ENCODE data around the gene HNRNPA0. TPM values are rescaled to one million over a fixed set of nuclear protein-coding genes. Genes with fewer than 3 reads are reported as not detected.

HNRNPA0 gene
- total RNA-seq, 2 donors from 2014 or later: 28.7 to 31.2 TPM

DNA sequence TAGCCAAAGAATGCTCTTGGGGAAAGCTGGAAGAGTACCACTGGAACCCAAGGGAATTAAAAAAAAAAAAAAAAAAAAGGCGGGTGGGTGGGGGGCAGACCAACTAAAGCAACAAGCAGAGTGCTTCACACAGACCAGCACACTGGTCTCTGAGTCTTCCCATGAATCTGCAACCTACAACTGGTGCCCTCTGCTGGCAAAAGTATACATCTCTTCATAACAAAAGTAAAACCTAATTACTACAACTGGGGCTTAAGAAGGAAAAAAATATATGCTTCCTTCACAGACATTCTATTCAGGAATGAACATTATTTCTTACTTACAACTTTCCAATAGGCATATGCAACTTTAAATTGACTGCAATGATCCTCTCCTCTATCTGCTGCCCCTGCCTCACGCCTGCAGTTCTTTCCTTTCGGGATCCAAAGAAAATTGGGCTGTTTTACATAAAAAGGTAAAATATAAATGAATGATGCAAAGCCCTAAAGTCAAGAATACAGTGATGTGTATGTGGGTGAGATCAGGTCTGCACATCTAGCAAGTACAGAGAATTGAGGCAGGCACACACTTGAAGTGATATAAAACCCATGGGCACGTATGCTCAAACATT lies 11.0 kb downstream of the HNRNPA0 start:
- ATAC-seq (peak; percentile 79 to 90), DNase-seq (ENCODE audit: low spot score) (no peak)
- H3K4me3 Mint-ChIP-seq: no peak overlapping the region
- no peak overlapping the region for H3K27ac Mint-ChIP-seq
- no peaks in the 10 kb centered on the region for H3K27me3 Mint-ChIP-seq
- H3K4me1 Mint-ChIP-seq (ENCODE audit: low read depth in 2 of 2): peaks cover 0 to 7% of the 10 kb centered on the region in 2 donors
- no peaks in the 10 kb centered on the region for H3K9me3 Mint-ChIP-seq
- H3K36me3 Mint-ChIP-seq: no peaks in the 10 kb centered on the region

DNA sequence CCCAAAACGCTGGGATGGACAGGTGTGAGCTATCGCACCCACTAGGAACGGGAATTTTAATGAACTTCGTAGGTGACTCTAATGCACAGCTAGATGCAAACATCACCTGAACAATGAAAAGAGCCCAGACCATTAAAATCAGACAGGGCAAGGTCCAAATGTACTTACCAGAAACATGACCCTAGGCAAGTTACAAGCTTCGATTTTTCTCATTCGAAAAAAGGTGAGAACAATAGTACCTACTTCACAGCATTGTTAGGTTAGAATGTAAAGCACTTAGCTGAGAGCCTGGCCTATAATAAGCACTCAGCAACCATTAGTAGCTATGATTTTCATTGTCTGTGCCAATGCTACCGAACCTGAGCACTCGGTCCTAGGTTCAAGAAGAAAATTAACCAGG lies 12.4 kb downstream of the HNRNPA0 start:
- peaks cover 0 to 3% of the 10 kb centered on the region in 2 donors for H3K27me3 Mint-ChIP-seq
- DNase-seq (ENCODE audit: low spot score) (no peak), ATAC-seq (no peak)
- H3K27ac Mint-ChIP-seq: no peak overlapping the region
- peaks cover 0 to 7% of the 10 kb centered on the region in 2 donors for H3K4me1 Mint-ChIP-seq (ENCODE audit: low read depth in 2 of 2)
- no peaks in the 10 kb centered on the region for H3K36me3 Mint-ChIP-seq
- H3K4me3 Mint-ChIP-seq: no peak overlapping the region
- peaks cover 2% of the 10 kb centered on the region for H3K9me3 Mint-ChIP-seq

DNA sequence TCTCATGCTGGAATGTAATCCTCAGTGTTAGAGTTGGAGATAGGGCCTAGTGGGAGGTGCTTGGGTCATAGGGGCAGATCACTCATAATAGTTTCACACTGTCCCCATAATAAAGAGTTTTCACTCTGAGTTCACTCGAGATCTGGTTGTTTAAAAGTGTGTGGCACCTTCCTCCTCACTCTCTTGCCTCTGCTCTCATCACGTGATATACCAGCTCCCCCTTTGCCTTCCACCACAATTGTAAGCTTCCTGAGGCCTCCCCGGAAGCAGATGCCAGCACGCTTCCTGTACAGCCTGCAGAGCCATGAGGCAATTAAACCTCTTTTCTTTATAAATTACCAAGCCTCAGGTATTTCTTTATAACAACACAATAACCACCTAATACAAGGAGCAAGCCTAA lies 14.4 kb downstream of the HNRNPA0 start:
- Mint-ChIP-seq H3K9me3 (peaks cover 2% of the 10 kb centered on the region), H3K4me3 (no peak overlapping the region), H3K27ac (no peak overlapping the region), H3K4me1 (ENCODE audit: low read depth in 2 of 2) (peaks cover 0 to 7% of the 10 kb centered on the region in 2 donors), H3K36me3 (no peaks in the 10 kb centered on the region), H3K27me3 (peaks cover 0 to 3% of the 10 kb centered on the region in 2 donors)
- no peak for DNase-seq (ENCODE audit: low spot score)
- no peak for ATAC-seq

DNA sequence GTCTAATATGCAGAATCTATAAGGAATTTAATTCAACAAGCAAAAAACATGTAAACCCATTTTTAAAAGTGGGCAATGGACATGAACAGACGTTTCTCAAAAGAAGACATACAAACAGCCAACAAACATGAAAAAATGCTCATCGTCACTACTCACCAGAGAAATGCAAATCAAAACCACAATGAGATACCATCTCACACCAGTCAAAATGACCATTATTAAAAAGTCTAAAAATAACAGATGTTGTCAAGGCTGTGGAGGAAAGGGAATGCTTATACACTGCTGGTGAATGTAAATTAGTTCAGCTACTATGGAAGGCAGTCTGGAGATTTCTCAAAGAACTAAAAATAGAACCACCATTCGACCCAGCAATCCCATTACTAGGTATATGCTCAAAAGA lies 15.2 kb downstream of the HNRNPA0 start:
- Mint-ChIP-seq H3K27ac (no peak overlapping the region), H3K9me3 (peaks cover 2% of the 10 kb centered on the region)

DNA sequence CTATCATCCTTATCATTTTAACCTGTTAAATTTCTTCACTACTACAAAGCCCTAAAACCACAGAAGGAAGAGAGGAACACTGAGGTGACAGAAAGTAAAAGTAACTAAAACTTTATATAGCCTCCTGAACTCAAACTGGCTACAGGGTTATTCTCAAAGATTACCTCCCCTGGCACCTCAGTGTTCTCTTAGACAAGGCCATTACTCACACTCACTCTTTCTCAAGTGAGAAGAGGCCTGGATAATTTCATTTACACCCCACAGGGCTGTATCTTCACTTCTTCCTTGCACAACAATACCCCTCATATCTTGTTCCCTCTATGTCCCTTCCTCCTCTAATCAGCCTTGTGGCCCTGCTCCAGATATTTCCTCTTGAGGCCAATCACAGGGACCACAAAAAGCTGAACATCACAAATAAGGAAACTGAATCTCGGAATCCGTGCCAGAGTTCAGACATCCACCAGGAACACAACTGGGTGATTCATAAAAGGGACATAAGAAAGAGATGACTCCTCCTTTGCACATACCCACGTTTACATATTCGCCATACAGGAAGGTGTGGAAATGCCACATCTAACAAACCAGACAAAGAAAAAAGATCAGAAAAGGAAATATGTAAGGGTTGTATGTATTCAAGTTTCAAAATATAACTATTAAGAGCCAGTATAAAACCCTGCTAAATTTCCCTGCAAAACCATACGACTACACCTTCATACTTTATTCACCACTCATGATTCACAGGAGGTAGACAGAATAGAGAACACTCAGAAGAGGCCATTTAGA lies 16.6 kb downstream of the HNRNPA0 start:
- peaks cover 0 to 3% of the 10 kb centered on the region in 2 donors for H3K27me3 Mint-ChIP-seq
- no peak overlapping the region for H3K4me3 Mint-ChIP-seq
- ATAC-seq: peak; percentile 34 to 44
- H3K9me3 Mint-ChIP-seq: peaks cover 2% of the 10 kb centered on the region
- no peak overlapping the region for H3K27ac Mint-ChIP-seq
- peaks cover 3 to 7% of the 10 kb centered on the region in 2 donors for H3K4me1 Mint-ChIP-seq (ENCODE audit: low read depth in 2 of 2)
- H3K36me3 Mint-ChIP-seq: no peaks in the 10 kb centered on the region
- DNase-seq (ENCODE audit: low spot score): no peak

More for the DNA sequence above, 15.2 kb downstream of the HNRNPA0 start:
- peaks cover 0 to 3% of the 10 kb centered on the region in 2 donors for H3K27me3 Mint-ChIP-seq
- ATAC-seq (no peak), DNase-seq (ENCODE audit: low spot score) (no peak)
- peaks cover 0 to 7% of the 10 kb centered on the region in 2 donors for H3K4me1 Mint-ChIP-seq (ENCODE audit: low read depth in 2 of 2)
- H3K36me3 Mint-ChIP-seq: no peaks in the 10 kb centered on the region
- H3K4me3 Mint-ChIP-seq: no peak overlapping the region

DNA sequence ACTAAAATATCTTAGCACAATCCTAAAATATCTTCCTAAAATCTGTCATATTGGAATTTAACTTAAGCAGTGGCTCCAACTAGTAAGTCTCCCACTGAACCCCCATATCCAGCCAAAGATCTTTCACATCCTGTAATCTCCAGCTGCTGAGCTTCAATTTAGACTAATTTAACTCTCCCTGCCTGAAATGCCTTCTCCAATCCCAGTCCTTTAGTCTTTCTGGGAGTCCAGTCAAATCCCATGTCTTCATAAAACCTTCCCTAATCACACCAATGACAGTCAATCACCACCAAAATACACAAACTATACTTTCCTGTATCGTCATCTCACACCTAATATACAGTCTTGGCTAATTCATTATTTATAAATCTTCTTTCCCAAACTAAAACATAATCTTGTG lies 17.7 kb downstream of the HNRNPA0 start:
- Mint-ChIP-seq H3K4me3 (no peak overlapping the region), H3K36me3 (no peaks in the 10 kb centered on the region), H3K4me1 (ENCODE audit: low read depth in 2 of 2) (peaks cover 3 to 7% of the 10 kb centered on the region in 2 donors), H3K27me3 (peaks cover 0 to 3% of the 10 kb centered on the region in 2 donors), H3K9me3 (peaks cover 2% of the 10 kb centered on the region), H3K27ac (no peak overlapping the region)
- no peak for ATAC-seq
- DNase-seq (ENCODE audit: low spot score): no peak

DNA sequence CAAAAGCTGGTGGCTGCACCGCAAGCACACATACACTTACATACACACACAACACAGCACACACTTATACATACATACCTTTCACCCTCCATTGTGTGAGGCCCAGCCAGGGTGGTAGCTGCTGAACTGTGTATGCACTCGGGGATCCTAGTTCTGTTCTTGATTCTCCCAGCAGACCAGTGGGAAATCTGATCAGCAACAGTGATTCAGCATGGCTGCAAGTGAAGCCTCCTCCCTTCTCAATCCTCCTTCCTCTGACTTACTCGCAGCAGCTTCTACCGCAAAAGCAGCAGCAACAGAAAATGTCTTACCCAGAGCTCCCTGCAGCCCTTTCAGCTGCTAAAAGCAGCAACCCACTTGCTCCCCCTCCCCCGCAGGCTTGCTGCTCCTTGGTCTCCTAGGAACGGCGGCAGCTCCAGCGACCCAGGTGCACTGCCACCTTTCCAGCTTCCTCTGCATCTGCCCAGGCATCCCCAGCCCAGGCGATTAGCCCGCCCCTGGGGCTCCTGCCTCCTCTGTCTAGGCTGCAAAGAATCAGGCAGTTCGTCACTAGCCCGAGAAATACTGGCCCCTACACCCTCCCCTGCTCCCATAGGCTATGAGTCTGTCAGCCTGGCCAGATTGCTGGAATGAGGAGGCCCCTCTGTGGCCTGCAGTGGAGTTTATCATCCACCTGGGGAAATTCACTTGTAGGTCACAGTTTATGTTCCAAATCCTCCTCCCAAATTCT lies 18.4 kb downstream of the HNRNPA0 start, which contains the start of gene KLHL3:
TSS of gene KLHL3 (minus strand) at position 535 of the 730 bp plus-strand sequence. CDS start at position 92, 443 bp downstream.
- Mint-ChIP-seq H3K36me3 (no peaks in the 10 kb centered on the region), H3K4me1 (ENCODE audit: low read depth in 2 of 2) (peaks cover 3 to 7% of the 10 kb centered on the region in 2 donors), H3K27me3 (peaks cover 0 to 3% of the 10 kb centered on the region in 2 donors), H3K27ac (no peak within 1 kb of the TSS), H3K4me3 (no peak within 1 kb of the TSS), H3K9me3 (peaks cover 2% of the 10 kb centered on the region)
- ATAC-seq (peak; percentile 39 to 71), DNase-seq (ENCODE audit: low spot score) (no peak)

DNA sequence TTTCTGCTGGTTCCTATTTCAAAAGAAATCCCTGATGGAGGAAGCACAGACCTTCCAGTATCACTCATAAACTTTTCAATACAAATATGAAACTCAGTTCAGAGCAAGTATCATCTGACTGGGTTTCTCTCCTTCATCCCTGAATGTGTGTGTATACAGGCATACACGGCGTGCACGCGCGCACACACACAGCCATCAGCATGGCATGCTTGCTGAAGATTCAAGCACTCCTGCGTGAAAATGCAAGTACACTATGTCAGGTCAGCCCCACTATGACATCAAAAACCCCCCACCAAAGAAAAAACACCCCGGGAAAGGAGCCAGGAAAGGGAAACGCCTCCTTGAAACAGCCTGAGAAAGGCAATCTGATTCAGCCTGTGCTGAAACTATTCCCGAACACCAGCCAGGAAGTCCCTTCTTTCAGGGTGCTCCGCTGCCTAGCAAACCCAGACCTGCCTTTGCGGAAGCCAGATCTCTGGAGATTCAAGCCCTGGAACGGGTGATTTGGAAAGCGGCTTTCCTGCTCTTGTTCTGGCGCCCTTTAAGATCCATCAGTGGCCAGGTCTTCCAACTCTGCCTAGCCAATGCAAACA lies 19.1 kb downstream of the HNRNPA0 start:
- DNase-seq (ENCODE audit: low spot score) (no peak), ATAC-seq (peak in 1 of 2 donors; percentile 72)
- Mint-ChIP-seq H3K27ac (no peak overlapping the region), H3K4me1 (ENCODE audit: low read depth in 2 of 2) (peaks cover 3 to 7% of the 10 kb centered on the region in 2 donors), H3K27me3 (peaks cover 0 to 3% of the 10 kb centered on the region in 2 donors), H3K4me3 (no peak overlapping the region), H3K36me3 (no peaks in the 10 kb centered on the region), H3K9me3 (peaks cover 2% of the 10 kb centered on the region)

DNA sequence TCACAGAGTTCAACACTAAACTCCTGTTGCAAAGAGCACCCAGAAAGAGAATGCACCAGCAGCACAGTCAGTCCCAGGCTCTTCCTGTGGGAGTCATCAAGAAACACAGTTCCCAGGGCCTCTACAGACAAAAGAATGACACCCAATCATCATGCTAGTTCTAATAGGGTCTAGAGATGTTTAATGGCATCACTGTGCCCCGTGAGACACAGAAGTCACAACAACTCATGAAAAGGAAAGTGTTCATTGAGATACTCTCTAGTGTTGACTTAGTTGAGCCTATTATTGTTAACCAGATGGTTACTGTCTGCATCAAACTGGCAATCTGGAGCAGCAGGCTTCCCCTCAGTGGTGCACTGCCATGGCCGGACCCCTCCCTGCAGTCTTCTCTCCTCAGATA lies 19.8 kb downstream of the HNRNPA0 start:
- no peak for DNase-seq (ENCODE audit: low spot score)
- Mint-ChIP-seq H3K27ac (no peak overlapping the region), H3K9me3 (peaks cover 2% of the 10 kb centered on the region), H3K27me3 (peaks cover 0 to 3% of the 10 kb centered on the region in 2 donors), H3K4me3 (no peak overlapping the region), H3K36me3 (no peaks in the 10 kb centered on the region), H3K4me1 (ENCODE audit: low read depth in 2 of 2) (peaks cover under 1 to 3% of the 10 kb centered on the region in 2 donors)
- ATAC-seq: no peak

DNA sequence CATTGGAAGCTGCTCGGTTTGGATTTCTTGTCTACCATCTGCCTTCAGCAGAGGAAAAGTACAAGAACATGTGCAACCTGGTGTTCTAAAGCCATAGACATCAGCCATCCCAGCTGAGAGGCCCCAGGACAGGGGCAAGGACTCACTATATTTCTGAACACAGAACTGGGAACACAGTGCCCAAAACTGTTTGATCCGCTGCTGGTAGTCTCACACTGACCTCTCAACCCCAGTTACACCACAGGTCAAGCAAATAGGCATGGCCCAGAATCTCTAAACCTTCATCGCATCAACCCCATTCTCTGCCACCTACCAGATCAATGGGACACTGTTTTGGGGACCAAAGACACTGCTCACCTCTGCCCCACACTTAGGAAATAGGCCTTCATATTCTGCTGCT lies 20.2 kb downstream of the HNRNPA0 start:
- DNase-seq (ENCODE audit: low spot score) (no peak), ATAC-seq (no peak)
- Mint-ChIP-seq H3K27me3 (peaks cover 0 to 3% of the 10 kb centered on the region in 2 donors), H3K36me3 (no peaks in the 10 kb centered on the region), H3K27ac (no peak overlapping the region), H3K4me3 (no peak overlapping the region), H3K4me1 (ENCODE audit: low read depth in 2 of 2) (peaks cover 0 to 3% of the 10 kb centered on the region in 2 donors), H3K9me3 (peaks cover 2% of the 10 kb centered on the region)

DNA sequence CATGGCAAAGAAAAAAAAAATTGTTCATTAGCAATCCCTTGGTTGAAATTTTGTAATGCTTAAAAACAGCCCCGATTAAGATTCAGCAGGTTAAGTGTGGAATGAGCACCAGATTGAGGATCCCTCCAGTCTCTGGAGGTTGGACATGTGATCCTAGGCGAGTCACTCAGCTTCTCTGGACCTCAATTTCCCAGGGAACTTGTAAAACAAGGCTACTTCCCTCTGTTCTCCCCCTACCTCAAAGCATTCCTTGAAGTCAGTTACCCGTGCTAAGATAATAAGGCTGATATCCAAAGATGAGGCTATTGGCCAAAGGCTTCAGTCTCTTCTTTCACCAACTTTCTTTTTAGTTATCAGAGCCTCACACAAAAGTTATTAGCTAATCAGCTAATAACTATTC lies 21.2 kb downstream of the HNRNPA0 start:
- H3K27me3 Mint-ChIP-seq: peaks cover 0 to 3% of the 10 kb centered on the region in 2 donors

DNA sequence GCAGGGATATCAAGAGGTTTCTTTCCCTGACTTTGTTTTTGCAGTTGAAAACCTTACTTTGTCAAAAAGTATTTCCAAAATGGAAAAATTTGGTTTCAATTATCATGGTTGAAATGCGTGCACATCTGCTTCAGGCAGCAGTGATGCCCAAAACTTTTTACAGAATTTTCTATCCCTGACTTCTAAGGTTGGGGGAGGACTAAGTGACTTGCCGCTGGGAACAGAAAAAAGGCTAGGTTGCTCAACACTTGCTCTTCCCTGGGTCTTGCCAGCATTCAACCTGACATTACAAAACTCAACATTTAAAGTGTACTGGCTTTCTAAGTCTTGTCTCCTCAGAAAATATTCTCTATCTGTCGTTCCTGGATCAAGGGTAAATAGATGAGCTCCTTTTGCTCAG lies 23.0 kb downstream of the HNRNPA0 start:
- no peaks in the 10 kb centered on the region for H3K9me3 Mint-ChIP-seq
- ATAC-seq (no peak), DNase-seq (ENCODE audit: low spot score) (no peak)
- no peak overlapping the region for H3K4me3 Mint-ChIP-seq
- peaks cover 0 to 3% of the 10 kb centered on the region in 2 donors for H3K4me1 Mint-ChIP-seq (ENCODE audit: low read depth in 2 of 2)
- no peaks in the 10 kb centered on the region for H3K27me3 Mint-ChIP-seq
- no peak overlapping the region for H3K27ac Mint-ChIP-seq
- no peaks in the 10 kb centered on the region for H3K36me3 Mint-ChIP-seq

More for the DNA sequence above, 21.2 kb downstream of the HNRNPA0 start:
- Mint-ChIP-seq H3K36me3 (no peaks in the 10 kb centered on the region), H3K4me1 (ENCODE audit: low read depth in 2 of 2) (peaks cover 0 to 3% of the 10 kb centered on the region in 2 donors), H3K4me3 (no peak overlapping the region), H3K27ac (no peak overlapping the region), H3K9me3 (peaks cover 2% of the 10 kb centered on the region)
- DNase-seq (ENCODE audit: low spot score) (no peak), ATAC-seq (no peak)

DNA sequence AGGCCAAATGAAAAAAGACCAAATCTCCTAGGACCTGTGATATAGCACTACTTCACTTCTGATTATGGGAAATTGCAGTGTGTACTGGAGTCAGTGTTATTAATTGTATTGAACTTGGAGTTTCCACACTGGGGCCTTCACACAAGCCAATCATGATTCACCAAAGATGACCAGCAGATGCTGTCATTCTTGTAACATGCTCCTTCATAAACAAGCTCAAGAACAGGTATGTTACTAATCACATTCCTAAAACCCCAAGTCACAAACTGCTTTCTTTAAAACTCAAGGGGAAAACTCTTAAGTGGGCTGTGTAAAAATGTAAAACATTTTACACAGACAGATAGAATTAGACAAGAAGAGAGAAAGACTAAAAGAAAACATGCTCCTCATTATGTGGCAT lies 23.8 kb downstream of the HNRNPA0 start:
- Mint-ChIP-seq H3K4me3 (no peak overlapping the region), H3K9me3 (no peaks in the 10 kb centered on the region), H3K27ac (no peak overlapping the region), H3K36me3 (no peaks in the 10 kb centered on the region), H3K4me1 (ENCODE audit: low read depth in 2 of 2) (peaks cover 0 to 3% of the 10 kb centered on the region in 2 donors), H3K27me3 (no peaks in the 10 kb centered on the region)
- no peak for ATAC-seq
- DNase-seq (ENCODE audit: low spot score): no peak

All from natural killer cell treated with Interleukin-12 subunit alpha and Interleukin-12 subunit beta and Interleukin-15 and Interleukin-18, amount 100 ng/mL, for 72 hours (primary cell).